ENCODE results near the gene CSNK1D. TPM values are rescaled to one million over a fixed set of nuclear protein-coding genes. Genes with fewer than 3 reads are reported as not detected.

The CSNK1D gene
- total RNA-seq, 1 experiment from 2014 or later, result 234 TPM

GRCh38 chr17:82240506-82241182 lies 32.9 kb downstream of the CSNK1D start:
- Histone ChIP-seq H3K36me3 (ENCODE audit: control insufficient read depth, insufficient read depth, low read length) (peaks cover 2% of the 10 kb centered on the region), H3K4me1 (ENCODE audit: control insufficient read depth, insufficient read depth, low read length) (peaks cover 92% of the 10 kb centered on the region), H3K27ac (ENCODE audit: low read length) (peak overlapping the region; percentile 94), H3K27me3 (ENCODE audit: control insufficient read depth, insufficient read depth, low read length) (no peaks in the 10 kb centered on the region), H3K4me3 (ENCODE audit: low read depth in 2 of 2, low read length in 2 of 2) (no peak overlapping the region), H3K9me3 (ENCODE audit: control insufficient read depth, insufficient read depth, low read depth, low read length) (no peaks in the 10 kb centered on the region)
- in situ Hi-C loops (cut with HindIII; ENCODE audit: low pct_unique_long_range_greater_than_20kb, low sequenced_read_pairs), result no loop called here
- POLR2A ChIA-PET, result interaction anchor here (0.5 to 0.6 kb wide), 3 partner anchors 13 to 315 kb away, joined by 3 to 7 read pairs (median 4); no protein-coding TSS in a partner anchor
- TF ChIP-seq TCF7L2 (IDR thresholded peaks at IDR 0.05; ENCODE audit: low read depth, low read length), result peak; percentile 50; the same call in 1 of the 2 replicates
- TF ChIP-seq POLR2AphosphoS5 (IDR thresholded peaks at IDR 0.05; ENCODE audit: low read depth, low read length), result peak; percentile 15; the same call in 1 of the 2 replicates
- TF ChIP-seq SIN3A (IDR thresholded peaks at IDR 0.05; ENCODE audit: borderline replicate concordance, insufficient read depth, low read depth, low read length), result no peak
- no peak for ATAC-seq
- intact Hi-C loops (cut with micrococcal nuclease; ENCODE audit: unreplicated experiment), result loop anchor here (5.0 kb wide), 2 partner anchors 82 to 97 kb away; no protein-coding TSS in a partner anchor
- no peak for DNase-seq (ENCODE audit: low read depth, low spot score)
- no TSS peak for BruUV-seq (replicated peaks)
- CTCF ChIA-PET, result no interaction called here

- Histone ChIP-seq H3K27ac (ENCODE audit: low read length) (peak overlapping the region; percentile 94), H3K4me3 (ENCODE audit: low read depth in 2 of 2, low read length in 2 of 2) (no peak overlapping the region), H3K4me1 (ENCODE audit: control insufficient read depth, insufficient read depth, low read length) (peaks cover 94% of the 10 kb centered on the region), H3K36me3 (ENCODE audit: control insufficient read depth, insufficient read depth, low read length) (peaks cover 2% of the 10 kb centered on the region), H3K27me3 (ENCODE audit: control insufficient read depth, insufficient read depth, low read length) (no peaks in the 10 kb centered on the region), H3K9me3 (ENCODE audit: control insufficient read depth, insufficient read depth, low read depth, low read length) (no peaks in the 10 kb centered on the region)
- no peak for DNase-seq (ENCODE audit: low read depth, low spot score)
- ATAC-seq, result 0 out of 2 replicates have a peak, but pooled peaks have one; percentile 3
- intact Hi-C loops (cut with micrococcal nuclease; ENCODE audit: unreplicated experiment), result loop anchor here (5.0 to 10.0 kb wide), 3 partner anchors 82 to 135 kb away; no protein-coding TSS in a partner anchor
- POLR2A ChIA-PET, result no interaction called here
- no TSS peak for BruUV-seq (replicated peaks)
- in situ Hi-C loops (cut with HindIII; ENCODE audit: low pct_unique_long_range_greater_than_20kb, low sequenced_read_pairs), result no loop called here
- CTCF ChIA-PET, result no interaction called here
- no peak; a peak in 1 of 4 replicates for TF ChIP-seq REST (IDR thresholded peaks at IDR 0.05; ENCODE audit: insufficient read depth in 1 of 2, low read depth in 2 of 2, low read length in 1 of 2)
- TF ChIP-seq POLR2AphosphoS5 (IDR thresholded peaks at IDR 0.05; ENCODE audit: low read depth, low read length), result peak; percentile 58
Measured at GRCh38 chr17:82239926-82240505, 33.5 kb downstream of the CSNK1D start.

GRCh38 chr17:82239401-82239925 lies 34.0 kb downstream of the CSNK1D start:
- intact Hi-C loops (cut with micrococcal nuclease; ENCODE audit: unreplicated experiment), result loop anchor here (10.0 kb wide), 1 partner anchor 135 kb away; no protein-coding TSS in a partner anchor

More at GRCh38 chr17:82239401-82239925, 34.0 kb downstream of the CSNK1D start:
- BruUV-seq (replicated peaks), result no TSS peak
- TF ChIP-seq CTCF (IDR thresholded peaks at IDR 0.05) (no peak), REST (IDR thresholded peaks at IDR 0.05; ENCODE audit: insufficient read depth in 1 of 2, low read depth in 2 of 2, low read length in 1 of 2) (no peak), POLR2AphosphoS5 (IDR thresholded peaks at IDR 0.05; ENCODE audit: low read depth, low read length) (no peak), SIN3A (IDR thresholded peaks at IDR 0.05; ENCODE audit: borderline replicate concordance, insufficient read depth, low read depth, low read length) (no peak), TCF7L2 (IDR thresholded peaks at IDR 0.05; ENCODE audit: low read depth, low read length) (no peak)
- CTCF ChIA-PET, result no interaction called here
- H3K36me3 ChIP-seq (ENCODE audit: control insufficient read depth, insufficient read depth, low read length), result peaks cover 2% of the 10 kb centered on the region
- in situ Hi-C loops (cut with HindIII; ENCODE audit: low pct_unique_long_range_greater_than_20kb, low sequenced_read_pairs), result no loop called here
- H3K4me3 ChIP-seq (ENCODE audit: low read depth in 2 of 2, low read length in 2 of 2), result no peak overlapping the region
- ATAC-seq, result no peak
- POLR2A ChIA-PET, result no interaction called here
- H3K9me3 ChIP-seq (ENCODE audit: control insufficient read depth, insufficient read depth, low read depth, low read length), result no peaks in the 10 kb centered on the region
- H3K27me3 ChIP-seq (ENCODE audit: control insufficient read depth, insufficient read depth, low read length), result no peaks in the 10 kb centered on the region
- peak overlapping the region; percentile 94 for H3K27ac ChIP-seq (ENCODE audit: low read length)
- DNase-seq (ENCODE audit: low read depth, low spot score), result no peak
- H3K4me1 ChIP-seq (ENCODE audit: control insufficient read depth, insufficient read depth, low read length), result peaks cover 97% of the 10 kb centered on the region

Measured in Panc1 (cell line).